Activated CD4-positive, alpha-beta T cell treated with anti-CD3 and anti-CD28 coated beads for 1 hour (primary cell): ENCODE results near the gene FOXE1.

Source experiments
- DNase-seq: peaks from one replicate; pipeline ENCODE4 v3.0.0-alpha.2; 2020

Gene FOXE1

DNA sequence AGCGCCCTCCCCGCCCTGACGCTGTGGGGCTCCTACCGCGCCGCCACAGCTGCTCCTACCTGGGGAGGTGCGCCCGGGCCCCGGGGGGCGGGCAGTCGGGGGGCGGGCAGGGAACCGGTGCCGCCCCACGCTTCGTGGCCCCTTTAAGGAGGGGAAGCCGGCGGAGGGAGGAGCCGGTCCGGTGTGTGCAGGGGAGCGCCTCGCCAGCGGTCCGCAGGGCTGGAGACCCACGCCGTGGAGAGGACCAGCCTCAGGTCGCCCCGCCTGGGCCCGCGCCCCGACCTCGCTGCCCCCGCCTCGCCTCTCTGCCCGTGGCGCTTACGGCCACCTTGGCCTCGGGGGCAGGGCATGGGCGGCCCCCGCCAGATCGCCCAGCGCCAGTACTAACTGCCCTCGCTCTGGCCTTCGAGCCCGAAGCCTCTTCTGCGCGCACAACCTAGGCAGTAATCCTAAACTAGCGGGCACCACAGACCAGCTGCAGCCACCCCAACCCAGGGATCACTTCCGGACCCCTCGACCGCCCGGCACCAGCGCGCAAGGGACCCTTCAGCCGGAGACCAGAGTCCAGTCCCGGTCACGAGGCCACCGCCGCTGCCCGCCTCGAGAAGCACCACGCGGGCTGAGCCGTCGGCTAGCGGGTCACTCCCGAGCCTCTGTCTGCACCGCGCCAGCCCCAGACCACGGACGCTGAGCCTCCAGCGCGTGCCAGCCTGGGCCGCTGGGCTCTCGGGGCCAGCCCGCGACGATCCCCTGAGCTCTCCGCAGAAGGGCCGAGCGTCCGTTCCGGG is at the start of gene FOXE1:
Gene FOXE1, plus strand, starts transcription at position 171 of the 788 bp plus-strand sequence. CDS start 689 bp downstream, outside the sequence.
- DNase-seq = no peak

DNA sequence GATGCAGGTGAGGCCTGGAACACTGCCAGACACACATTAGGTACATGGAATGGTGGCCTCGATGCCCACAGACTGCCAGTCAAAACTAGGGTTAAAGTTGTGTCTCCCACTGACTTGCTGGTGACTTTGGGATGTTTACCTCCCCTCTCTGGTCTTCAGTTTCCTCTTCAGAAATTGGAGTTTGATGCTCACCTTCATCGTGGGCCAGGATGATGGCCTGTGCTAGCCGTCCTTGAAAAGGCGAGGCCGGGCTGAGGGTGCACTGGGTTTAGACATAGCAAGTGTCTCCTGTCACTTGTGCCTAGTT is 49.0 kb upstream of the FOXE1 start:
- no peak for DNase-seq

DNA sequence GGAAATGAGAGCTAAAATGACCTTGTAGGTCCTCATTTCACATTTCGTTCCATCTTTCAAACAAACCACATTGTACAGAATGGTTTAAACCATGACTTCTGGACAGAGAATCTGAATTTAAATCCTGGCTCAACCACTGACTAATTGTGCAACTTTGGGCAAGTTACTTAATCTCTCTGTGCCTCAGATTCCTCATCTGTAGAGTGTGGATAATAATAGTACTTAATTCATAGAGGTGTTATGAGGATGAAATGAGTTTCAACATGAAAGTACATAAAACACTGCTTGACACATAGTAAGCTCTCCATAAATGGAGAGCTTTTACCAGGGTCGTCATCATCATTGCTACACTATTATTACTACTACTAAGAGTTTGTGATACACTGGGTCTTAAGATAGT is 46.3 kb upstream of the FOXE1 start:
- no peak for DNase-seq

DNA sequence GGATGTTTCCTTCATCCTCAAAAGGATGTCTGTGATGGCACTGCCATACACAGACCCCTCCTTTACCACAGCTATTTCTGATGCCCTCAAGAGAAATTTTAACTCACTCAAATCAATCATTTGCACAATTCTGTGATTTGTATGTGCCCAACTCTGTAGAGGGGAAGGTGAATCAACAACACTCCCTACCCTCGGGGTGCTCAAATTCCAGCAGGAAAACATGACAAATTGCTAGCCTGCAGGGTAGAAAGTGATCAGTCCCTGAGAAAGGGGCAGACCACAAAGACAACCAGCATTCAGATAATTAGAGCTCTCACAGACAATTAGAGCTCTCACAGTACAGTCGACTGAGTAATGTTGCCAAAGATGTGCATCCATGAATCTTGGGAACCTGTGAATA is 45.3 kb upstream of the FOXE1 start:
- no peak for DNase-seq

DNA sequence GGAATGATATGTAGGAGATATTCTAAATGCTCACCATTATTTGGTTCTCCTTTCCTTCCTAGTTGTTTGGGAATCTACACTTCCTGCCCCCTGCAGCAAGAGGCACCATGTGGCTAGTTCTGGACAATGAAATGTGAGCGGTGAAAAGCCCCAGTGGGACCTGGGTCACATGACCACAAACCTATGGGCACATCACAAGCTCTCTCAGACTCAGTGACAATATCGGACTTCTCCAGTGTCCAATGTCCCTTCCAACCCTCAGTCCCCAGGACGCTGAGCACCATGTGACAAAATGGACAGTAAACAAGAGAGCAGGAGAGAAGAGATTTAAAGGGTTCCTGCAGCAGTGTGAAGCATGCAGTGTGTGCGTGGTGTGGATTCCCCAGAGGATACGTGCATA is 44.6 kb upstream of the FOXE1 start:
- no peak for DNase-seq

DNA sequence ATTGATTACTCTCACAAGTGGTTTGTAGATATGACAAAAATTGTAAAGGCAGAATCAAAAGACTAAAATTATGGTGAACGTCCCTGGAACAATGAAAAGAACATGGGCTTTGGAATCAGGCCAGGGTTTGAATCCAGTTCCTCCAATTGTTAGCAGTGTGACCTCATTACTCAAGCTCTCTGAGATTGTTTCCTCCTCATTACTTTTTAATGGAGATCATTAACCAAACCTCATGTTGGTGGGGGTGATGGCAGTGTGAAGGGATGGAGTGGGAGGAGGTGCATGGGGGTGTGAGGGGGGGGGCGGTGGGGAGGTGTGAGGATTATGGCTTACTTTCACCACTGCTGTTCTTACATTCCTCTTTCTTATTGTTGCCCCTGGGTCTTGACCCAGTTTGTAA is 44.1 kb upstream of the FOXE1 start:
- DNase-seq = no peak

DNA sequence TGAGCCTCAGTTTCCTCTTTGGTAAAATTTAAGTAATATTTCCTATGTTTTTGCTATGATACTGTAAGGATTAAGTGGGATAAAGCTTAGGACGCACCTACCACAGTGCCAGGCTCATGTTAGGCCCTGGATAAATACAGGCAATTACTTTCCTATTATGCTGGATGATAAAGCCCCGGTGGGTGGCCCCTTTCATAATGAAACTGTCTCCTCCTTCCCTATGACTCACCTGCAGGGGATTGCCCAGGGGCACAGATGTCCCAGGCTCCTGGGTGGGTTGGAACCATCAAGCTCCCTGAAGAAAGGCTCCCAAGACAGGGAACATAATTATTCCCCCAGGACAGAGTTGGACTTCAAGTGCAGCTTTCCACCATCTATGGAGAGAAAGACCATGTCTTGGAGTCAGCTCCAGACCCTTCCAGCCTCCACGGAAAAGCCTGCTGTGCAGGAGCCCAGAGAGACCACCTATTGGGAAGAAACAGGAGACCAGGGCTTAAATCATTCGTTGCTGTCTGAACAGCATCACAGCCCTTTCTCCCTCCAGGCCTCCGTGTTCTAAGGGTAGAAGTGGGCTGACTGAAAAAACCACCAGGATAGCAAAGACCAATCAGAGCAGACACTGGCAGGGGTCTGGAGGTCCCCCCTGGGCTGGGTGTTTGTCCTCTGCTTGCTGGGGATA is 43.2 kb upstream of the FOXE1 start:
- DNase-seq = no peak

DNA sequence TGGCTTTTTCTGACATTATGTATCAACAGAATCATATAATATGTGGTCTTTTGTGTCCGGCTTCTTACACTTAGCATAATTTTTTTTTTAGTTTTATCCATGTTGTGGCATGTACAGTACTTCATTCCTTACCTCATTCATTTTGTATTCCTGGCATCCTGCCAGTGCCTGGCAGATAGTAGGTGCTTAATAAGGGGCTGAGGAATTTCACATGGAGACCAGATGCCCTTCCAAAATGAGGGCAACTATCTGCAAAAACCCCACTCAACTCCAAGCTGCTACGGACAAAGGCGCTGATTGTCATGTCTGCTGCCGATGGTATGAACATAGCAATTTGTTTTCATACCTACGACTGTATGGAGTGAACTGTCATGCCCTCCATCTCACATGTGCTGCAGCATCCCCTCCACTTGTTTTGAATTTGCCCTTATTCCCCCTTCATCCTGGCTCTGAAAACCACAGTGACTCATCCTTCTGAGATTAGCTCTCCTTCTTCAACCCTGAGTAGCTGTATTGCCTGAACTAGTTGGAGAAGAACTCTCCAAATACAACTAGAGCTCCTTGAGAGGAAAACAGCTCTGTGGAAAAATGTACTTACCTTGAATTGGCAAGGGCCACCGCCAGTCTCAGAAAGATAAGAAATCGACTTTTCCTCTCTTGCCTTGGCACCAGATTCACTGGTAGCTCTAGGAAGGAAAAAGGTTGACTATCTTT is 41.3 kb upstream of the FOXE1 start:
- DNase-seq = no peak

DNA sequence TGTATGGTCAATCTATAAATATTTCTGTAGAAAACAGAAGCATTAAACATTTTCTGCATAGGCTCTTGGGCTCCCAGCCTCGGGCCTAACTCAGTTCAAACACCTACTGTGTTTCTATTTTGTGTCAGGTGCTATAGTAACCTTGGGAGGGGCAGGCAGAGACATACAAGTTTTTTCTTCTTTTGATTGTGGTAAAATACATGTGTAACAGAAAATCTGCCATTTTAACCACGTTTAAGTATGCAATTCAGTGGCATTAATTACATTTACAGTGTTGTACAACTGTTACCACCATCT is 40.8 kb upstream of the FOXE1 start:
- DNase-seq = no peak

DNA sequence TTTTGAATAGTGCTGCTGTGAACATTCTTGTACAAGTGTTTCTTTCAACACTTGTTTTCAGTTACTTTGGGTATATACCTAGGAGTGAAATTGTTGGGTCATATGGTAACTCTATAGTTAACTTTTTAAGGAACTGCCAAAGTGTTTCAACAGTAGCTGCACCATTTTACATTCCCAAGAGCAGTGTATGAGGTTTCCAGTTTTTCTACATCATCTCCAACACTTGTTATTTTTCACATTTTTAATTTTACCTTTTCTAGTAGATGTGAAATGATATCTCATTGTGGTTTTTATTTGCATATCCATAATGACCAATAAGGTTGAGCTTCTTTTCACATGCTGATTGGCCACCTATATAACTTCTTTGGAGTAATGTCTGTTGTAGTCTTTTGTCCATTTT is 40.0 kb upstream of the FOXE1 start:
- no peak for DNase-seq

DNA sequence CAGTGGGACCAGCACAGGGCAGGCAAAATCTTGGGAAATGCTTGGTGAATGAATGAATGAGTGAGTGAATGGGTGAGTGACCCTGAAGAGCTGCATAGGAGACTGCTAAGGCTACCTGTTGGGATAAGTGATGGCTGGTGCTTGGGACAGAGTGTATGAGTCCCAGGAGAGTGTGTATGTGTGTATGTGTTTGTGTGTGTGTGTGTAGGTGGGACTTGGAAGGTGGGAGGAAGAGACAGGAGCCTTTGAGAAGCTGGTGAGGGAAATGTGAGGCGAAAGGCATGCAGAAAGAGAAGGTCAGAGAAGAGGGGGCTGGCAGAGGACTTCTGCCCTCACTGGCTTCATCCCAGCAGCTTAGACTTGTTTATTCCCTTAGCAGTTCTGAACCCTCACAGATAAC is 33.3 kb upstream of the FOXE1 start:
- no peak for DNase-seq

DNA sequence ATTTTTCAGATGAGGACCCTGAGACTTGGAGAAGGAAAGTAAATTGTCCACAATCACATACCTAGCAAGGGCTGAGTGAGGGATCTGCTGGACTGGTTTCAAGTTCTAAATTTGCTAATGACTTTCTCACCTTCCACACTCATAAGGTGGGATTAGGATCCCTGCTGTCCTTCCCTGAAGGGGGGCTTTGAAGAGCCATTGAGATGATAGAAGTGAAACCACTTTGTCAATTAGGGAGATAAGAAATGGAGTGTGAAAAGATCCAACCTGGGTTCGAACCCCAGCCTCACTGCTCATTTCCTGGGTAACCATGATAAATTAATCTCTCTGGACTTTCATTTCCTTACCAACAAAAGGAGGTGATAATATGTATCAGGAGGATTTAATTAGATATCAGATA is 32.7 kb upstream of the FOXE1 start:
- DNase-seq = no peak

DNA sequence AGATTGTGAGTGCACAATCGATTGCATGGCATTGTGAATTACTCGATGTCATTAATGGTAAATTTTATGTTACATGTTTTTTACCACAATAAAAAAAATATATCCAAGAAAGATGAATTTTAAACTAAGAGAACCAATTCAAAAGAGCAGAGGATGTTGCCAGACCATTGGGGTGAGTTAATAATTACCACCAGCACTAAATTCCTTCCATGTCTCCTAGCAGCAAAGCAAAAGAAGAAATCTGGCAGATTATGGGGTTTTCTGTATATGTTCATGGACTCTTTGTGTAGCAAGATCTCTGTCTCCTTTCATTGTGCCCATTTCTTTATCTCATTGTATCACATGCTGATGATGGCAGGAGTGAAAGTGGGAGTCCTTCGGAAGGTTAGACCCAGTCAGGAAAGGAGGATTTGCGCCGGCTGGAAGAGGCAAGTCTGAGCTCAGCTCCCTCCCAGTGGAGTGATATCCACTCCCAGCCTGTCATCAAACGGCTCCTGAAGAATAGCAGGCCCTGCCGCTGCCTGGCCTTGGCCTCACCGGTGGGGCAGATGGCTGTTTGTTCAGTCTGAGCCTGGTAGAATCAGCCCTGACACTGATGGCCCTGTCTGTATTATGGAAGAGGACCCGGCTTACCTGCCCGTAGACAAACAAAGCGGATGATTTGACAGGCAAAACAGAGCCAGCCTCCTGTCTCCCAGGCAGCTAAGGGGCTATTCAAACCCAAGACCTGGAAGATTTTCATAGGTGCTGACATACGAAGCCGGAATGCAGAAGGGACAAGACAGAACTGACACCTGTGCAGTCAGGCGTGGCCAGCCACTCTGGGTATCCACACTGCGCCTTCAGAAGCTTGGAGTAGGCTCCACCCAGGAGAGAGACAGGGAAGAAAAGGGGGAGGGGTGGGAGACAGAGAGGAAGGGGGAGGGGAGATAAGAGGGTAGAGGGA is 21.9 kb upstream of the FOXE1 start:
- DNase-seq = no peak

DNA sequence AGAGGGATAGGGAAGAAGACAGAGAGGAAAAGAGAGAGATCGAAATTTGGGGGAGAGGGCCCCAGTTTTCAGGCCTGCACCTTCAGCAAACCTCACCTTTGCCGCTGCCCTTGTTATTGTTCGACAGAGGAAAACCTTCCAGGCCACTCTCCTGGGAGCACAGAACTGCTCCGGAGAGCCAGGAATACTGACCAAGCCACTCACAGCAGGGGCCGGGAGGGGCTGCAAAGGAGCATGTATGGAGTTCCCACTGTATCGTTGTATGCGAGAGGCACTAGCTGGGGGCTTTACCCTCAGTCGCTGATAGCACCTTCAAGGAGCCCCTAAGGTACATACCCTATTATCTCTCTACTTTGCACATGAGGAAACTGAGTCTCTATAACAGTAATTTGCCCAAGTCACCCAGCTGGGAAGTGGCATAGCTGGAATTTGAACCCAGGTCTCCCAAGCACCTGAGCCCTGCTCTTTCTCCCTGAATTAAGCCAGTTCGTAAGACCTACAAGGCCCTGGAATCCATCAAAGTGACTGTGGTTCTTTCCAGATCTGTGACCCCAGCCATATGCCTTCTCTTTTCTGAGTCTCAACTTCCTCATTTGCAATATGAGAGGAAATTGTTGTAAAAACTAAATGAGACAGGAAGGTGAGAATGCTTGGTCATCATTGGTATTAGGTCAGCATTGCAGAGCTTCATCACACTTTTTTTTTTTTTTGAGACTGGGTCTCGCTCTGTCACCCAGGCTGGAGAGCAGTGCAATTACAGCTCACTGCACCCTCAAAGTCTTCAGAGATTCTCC is 21.0 kb upstream of the FOXE1 start:
- DNase-seq = no peak

DNA sequence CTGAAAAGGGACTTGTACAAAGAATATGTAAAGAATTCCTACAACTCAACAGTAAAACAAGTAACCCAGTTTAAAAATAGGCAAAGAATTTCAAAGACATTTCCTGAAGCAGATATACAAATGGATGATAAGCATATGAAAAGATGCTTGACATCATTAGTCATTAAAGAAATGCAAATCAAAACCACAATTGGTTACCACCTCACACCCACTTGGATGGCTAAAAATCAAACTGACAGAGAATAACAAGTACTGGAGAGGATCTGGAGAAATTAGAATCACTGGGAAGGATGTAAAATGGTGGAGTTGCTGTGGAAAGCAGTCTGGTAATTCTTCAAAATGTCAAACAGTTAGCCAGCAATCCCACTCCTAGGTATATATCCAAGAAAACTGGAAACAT is 12.5 kb upstream of the FOXE1 start:
- no peak for DNase-seq

DNA sequence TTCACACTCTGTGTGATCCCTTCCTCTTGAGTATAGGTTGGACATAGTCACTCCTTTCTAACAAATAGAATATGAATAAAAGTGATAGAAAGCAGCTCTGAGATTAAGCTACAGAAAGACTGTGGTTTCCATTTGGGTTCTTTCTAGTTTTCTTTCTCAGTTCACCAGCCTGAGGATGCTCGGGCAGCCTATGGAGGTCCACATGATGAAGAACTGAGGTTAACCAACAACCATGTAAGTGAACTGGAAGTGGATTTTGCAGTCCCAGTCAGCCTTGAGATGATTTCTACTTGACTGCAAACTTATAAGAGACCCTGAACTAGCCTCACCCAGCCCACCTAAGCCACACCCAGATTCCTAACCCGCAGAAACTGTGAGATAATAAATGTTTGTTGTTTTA is 10.1 kb upstream of the FOXE1 start:
- no peak for DNase-seq

DNA sequence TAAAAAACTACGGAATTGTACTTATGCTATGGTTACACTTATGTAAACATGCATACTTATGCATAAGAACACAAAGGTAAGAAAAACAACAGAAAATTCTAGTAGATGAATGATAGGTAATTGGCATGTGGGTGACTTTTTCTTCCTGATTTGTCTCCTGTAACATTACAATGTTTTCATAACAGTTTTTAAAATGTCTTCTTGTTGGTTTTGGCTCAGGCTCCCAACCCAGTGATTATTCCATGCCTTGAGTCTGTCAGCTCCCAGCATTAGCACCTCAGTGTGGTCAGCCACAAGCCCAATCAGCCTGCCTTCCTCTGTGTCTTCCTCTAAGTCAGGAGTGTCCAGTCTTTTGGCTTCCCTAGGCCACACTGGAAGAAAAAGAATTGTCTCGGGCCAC is 7.9 kb upstream of the FOXE1 start:
- DNase-seq = no peak

DNA sequence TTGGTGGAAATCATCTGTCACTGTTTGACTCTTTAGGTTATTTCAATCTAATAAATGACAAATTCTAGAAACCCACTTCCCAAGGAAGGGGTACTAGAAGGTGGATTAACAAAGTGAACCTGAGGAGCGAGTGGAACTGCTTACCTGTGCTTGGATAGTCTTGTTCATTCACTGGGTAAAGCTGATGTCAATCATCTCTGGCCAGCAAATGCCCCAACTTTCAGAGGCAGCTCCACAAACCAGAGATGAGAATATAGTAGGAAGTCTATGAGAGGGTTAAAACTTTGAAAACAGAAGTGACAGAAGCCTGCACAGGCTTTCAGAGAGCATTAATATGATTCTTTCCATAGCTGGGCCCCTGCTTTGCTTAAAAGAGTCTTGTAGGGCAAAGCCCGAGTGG is 7.3 kb upstream of the FOXE1 start:
- DNase-seq = no peak

DNA sequence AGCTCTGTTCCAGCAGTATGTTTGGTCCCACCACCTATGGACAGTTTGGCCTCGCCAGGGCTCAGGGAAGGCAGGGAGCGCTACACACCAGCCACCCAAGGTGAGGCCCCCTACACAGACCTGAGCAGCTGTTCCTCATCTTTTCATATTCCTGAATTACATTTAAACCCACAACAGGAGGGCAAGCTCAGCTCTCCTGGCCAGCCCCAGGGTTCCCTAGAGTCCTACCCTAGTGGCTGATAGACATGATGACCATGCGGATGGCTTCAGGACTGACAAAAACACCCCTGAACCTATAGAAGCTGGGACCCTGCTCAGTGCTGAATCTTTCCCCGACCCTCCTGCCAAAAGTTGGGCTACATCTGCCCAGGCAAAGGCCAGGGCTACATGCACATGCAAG is 6.7 kb upstream of the FOXE1 start:
- DNase-seq = no peak

DNA sequence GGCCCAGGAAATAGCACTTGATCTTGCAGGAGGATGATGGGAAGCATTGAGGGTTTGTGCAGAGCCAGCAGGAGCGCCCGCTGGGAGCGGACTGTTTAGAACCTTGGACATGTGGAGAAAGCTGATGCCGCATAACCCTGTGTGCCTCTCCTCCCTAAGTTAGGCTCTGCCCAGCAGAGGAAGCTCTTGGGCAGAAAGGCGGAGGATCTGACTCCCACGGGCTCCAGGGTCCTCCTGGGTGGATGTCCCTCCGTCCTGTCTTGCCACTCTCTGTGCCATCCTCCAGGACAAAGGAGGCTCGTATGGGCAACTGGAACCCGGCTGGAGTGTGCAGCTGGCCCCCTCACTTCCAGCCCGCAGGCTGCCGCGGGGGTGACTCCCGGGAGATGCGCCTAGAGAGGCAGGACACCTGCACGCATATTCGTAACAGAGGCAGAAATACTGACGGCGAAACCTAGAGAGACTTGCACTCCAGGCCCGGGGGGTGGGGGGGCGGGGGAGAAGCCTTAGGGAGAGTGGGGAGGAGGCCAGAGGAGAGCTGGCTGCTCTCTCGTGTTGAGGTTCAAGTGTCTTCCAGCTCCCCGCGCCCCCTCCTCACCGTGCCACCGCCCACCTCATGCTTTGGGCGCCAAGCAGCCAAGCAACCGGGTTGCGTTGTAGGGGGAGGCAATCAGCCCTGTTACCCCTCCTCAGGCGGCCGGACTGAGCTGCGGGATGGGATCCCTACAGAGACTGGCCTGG is 5.4 kb upstream of the FOXE1 start:
- DNase-seq = no peak

DNA sequence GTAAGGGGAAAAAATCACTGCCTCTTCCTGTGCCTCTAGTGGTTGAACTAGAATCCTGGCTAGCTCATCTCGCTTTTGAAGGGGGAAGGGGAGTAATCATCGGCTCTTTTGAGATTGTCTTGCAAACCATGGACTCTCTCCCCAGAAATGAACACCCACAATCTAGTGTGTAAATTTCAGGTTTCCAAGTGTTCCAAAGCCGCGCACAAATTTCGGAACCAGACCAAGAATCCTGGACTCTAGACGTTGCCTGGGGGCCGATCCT is 4.9 kb upstream of the FOXE1 start:
- DNase-seq = no peak
